Fibroblast of pulmonary artery (primary cell): ENCODE results near the gene ATG9B.

Source experiments
- DNase-seq: peaks from one replicate; pipeline ENCODE4 v3.0.0-alpha.2; 2010; ENCODE audit warnings: low read depth
- H3K4me3 ChIP-seq: replicated peaks from 2 replicates; pipeline ENCODE4 v1.5.1; 2011; ENCODE audit warnings: low read depth, mild to moderate bottlenecking, control low read depth, low read length, moderate library complexity
- TF ChIP-seq, protein P1 (sequence below): IDR thresholded peaks from 2 replicates; pipeline ENCODE4 v1.5.1; 2011; ENCODE audit warnings: mild to moderate bottlenecking, control low read depth, low read length, inconsistent platforms; ENCODE audit errors: missing control alignments

ATG9B gene

DNA sequence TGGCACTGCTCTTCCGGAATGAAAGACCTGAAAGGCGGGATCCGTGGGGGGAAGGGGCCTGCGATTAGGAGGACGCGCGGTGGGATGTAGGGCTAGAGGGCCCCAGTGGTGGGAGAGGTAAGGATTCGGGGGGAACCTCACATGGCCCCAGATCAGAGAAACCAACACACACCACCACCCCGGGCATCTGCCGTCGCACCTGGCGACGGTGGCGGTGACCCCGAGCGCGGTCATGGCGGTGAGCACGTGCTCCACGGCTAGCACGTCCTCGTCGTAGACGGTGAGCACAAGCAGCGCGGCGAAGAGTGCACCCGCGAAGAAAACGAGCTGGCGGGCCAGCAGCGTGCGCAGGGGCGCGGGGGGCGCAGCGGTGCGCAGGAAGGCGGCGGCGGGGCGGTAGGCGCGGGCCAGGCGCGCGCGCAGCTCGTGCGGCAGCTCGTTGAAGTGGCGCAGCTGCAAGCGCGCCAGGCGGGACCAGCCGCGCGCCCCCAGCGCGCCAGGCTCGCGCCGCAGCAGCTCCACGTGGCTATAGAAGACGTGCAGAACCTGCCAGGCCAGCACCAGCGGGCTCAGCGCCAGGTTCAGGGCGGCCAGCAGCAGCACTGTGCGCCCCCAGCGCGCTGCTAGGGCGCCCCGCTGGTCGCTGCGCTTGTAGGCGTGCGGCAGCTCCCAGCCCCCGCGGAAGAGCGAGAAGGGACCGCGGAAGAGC, 5.7 kb downstream of the ATG9B start:
- TF ChIP-seq, protein P1, sequence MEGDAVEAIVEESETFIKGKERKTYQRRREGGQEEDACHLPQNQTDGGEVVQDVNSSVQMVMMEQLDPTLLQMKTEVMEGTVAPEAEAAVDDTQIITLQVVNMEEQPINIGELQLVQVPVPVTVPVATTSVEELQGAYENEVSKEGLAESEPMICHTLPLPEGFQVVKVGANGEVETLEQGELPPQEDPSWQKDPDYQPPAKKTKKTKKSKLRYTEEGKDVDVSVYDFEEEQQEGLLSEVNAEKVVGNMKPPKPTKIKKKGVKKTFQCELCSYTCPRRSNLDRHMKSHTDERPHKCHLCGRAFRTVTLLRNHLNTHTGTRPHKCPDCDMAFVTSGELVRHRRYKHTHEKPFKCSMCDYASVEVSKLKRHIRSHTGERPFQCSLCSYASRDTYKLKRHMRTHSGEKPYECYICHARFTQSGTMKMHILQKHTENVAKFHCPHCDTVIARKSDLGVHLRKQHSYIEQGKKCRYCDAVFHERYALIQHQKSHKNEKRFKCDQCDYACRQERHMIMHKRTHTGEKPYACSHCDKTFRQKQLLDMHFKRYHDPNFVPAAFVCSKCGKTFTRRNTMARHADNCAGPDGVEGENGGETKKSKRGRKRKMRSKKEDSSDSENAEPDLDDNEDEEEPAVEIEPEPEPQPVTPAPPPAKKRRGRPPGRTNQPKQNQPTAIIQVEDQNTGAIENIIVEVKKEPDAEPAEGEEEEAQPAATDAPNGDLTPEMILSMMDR, result no peak
- no peak for DNase-seq
- H3K4me3 ChIP-seq, result no peak overlapping the region

- TF ChIP-seq, protein P1, result peak; percentile 84
- DNase-seq, result peak; percentile 51
- no peak overlapping the region for H3K4me3 ChIP-seq
These were observed 6.3 kb downstream of the ATG9B start for GRCh38 chr7:151017953-151018420.

DNA sequence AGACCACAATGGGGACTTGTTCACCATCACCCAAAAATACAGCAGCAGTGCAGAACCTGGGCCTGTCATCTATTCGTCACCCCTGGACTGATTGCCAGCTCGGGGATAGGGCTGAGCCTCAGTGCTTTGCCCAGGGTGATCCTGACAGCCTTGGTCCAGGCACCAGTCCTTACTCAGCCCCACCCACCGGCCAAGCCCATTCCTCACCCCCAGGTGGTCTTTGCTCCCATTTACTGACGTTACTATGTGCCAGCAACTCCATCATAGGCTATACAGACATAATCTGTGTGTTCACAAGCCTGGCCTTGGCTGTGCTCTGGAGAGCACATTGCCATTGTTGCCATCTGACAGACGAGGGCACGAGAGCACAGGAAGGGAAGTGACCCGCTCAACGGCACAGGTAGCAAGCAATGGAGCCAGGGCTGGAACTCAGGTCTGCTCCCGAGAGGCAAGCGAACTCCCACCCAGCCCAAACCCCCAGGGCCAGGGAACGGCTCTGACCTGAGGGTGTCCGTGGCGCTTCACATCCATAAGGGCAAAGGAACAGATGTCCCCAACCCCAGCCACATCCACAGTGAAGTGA, 6.8 kb downstream of the ATG9B start:
- no peak overlapping the region for H3K4me3 ChIP-seq
- TF ChIP-seq, protein P1, result no peak
- DNase-seq, result no peak

DNA sequence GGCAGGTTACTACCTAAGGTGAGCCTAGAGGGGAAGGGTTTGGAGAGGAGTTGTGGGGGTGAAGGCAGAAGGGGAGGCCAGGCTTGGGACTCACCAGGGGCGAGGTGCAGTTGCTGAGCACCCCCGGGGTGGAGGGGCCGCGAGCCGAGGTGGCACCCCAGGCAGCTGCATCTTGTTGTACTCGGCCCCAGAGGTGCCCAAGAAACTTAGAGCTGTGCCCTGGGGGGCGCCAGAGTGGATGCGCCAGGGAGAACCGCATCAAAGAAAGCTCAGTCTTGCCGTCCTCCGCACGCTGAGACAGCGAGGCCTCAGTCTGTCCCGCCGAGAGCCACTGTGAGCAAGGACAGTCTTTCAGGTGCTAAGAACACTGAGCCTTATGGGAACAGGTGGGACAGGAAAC, 7.4 kb downstream of the ATG9B start:
- no peak overlapping the region for H3K4me3 ChIP-seq
- TF ChIP-seq, protein P1, result no peak
- DNase-seq, result no peak

- H3K4me3 ChIP-seq, result no peak overlapping the region
- TF ChIP-seq, protein P1, result no peak
- DNase-seq, result no peak
These were observed 7.8 kb downstream of the ATG9B start for GRCh38 chr7:151016505-151016904.

GRCh38 chr7:151015967-151016366, 8.3 kb downstream of the ATG9B start:
- DNase-seq, result no peak
- TF ChIP-seq, protein P1, result no peak
- H3K4me3 ChIP-seq, result no peak overlapping the region
